Peyer's patch (tissue), 4 donors: ENCODE measurements around the gene RPRD1A. TPM values are rescaled to one million over a fixed set of nuclear protein-coding genes. Genes with fewer than 3 reads are reported as not detected.

Experiments used
- DNase-seq, 3 donors: peaks; one replicate each; pipeline ENCODE4 v3.0.0-alpha.2; 2017 to 2019
- H3K27ac ChIP-seq, 4 donors: fragments of 200-600 bp; sonication (generic); one replicate each; pipeline ENCODE4 v1.5.1; 2016 to 2019
- H3K27me3 ChIP-seq, 2 donors: fragments of 200-600 bp; sonication (generic); one replicate each; pipeline ENCODE4 v1.5.1; 2019
- H3K36me3 ChIP-seq, 3 donors: fragments of 200-600 bp; sonication (generic); one replicate each; pipeline ENCODE4 v1.5.1; 2016 to 2019
- H3K4me1 ChIP-seq, 4 donors: fragments of 200-600 bp; sonication (generic); one replicate each; pipeline ENCODE4 v1.5.1; 2016 to 2019
- H3K4me3 ChIP-seq, 4 donors: fragments of 200-600 bp; sonication (generic); 1 replicate in 3 of 4; 2 replicates in 1 of 4; pipeline ENCODE4 v1.5.1; 2016 to 2019; ENCODE audit warnings: mild to moderate bottlenecking in 1 of 4
- H3K9me3 ChIP-seq, 4 donors: fragments of 200-600 bp; sonication (generic); one replicate each; pipeline ENCODE4 v1.5.1; 2016 to 2019; ENCODE audit warnings: mild to moderate bottlenecking in 1 of 4
- CTCF ChIP-seq, 6 experiments: fragments of 450-650 bp in 4 of 6; fragments of 200-600 bp in 2 of 6; sonication (generic) in 1 of 6; IDR thresholded peaks; one replicate each; pipeline ENCODE4 v1.5.1; 2017 to 2019; ENCODE audit warnings: antibody characterized with exemption in 6 of 6, mild to moderate bottlenecking in 3 of 6, moderate library complexity in 1 of 6
- POLR2A ChIP-seq, 2 donors: fragments of 450-650 bp; IDR thresholded peaks; one replicate each; pipeline ENCODE4 v1.5.1; 2017; ENCODE audit warnings: antibody characterized with exemption in 2 of 2, mild to moderate bottlenecking in 2 of 2, moderate library complexity in 2 of 2
- total RNA-seq, 4 donors: library from RNA; depleted of rRNA; stranded (reverse); fragments of >200 nt; gene quantifications; one replicate each; pipeline ENCODE4 v1.1.0, GENCODE V29; 2016

Gene RPRD1A
- total RNA-seq, 4 donors from 2014 or later, result 41.9 to 67.7 (median 50.8) TPM

- peaks cover 0 to 15% (median 0%) of the 10 kb centered on the region in 3 donors for H3K36me3 ChIP-seq
- H3K27ac ChIP-seq, result no peak overlapping the region
- H3K4me3 ChIP-seq, result no peak overlapping the region
- H3K27me3 ChIP-seq, result no peaks in the 10 kb centered on the region
- TF ChIP-seq CTCF (IDR thresholded peaks at IDR 0.05) (no peak), POLR2A (IDR thresholded peaks at IDR 0.05) (no peak)
- H3K9me3 ChIP-seq, result no peaks in the 10 kb centered on the region
- no peak for DNase-seq
- no peaks in the 10 kb centered on the region for H3K4me1 ChIP-seq
Measured at GRCh38 chr18:35991696-35992095, 75.7 kb downstream of the RPRD1A start.

GRCh38 chr18:35983818-35984217, 83.5 kb downstream of the RPRD1A start:
- TF ChIP-seq CTCF (IDR thresholded peaks at IDR 0.05) (no peak), POLR2A (IDR thresholded peaks at IDR 0.05) (no peak)
- peaks cover 0 to 33% (median 0%) of the 10 kb centered on the region in 3 donors for H3K36me3 ChIP-seq

GRCh38 chr18:35983147-35983546, 84.2 kb downstream of the RPRD1A start:
- H3K27ac ChIP-seq, result no peak overlapping the region
- peaks cover 0 to 39% (median 0%) of the 10 kb centered on the region in 3 donors for H3K36me3 ChIP-seq
- no peaks in the 10 kb centered on the region for H3K27me3 ChIP-seq
- DNase-seq, result no peak
- no peak for TF ChIP-seq POLR2A (IDR thresholded peaks at IDR 0.05)
- TF ChIP-seq CTCF (IDR thresholded peaks at IDR 0.05), result no peak
- no peaks in the 10 kb centered on the region for H3K9me3 ChIP-seq
- no peaks in the 10 kb centered on the region for H3K4me1 ChIP-seq
- no peak overlapping the region for H3K4me3 ChIP-seq

More at GRCh38 chr18:35983818-35984217, 83.5 kb downstream of the RPRD1A start:
- Histone ChIP-seq H3K27me3 (no peaks in the 10 kb centered on the region), H3K9me3 (no peaks in the 10 kb centered on the region), H3K4me3 (no peak overlapping the region), H3K27ac (no peak overlapping the region), H3K4me1 (no peaks in the 10 kb centered on the region)
- no peak for DNase-seq

- Histone ChIP-seq H3K9me3 (no peaks in the 10 kb centered on the region), H3K27me3 (no peaks in the 10 kb centered on the region), H3K4me3 (no peak overlapping the region), H3K27ac (no peak overlapping the region), H3K4me1 (no peaks in the 10 kb centered on the region), H3K36me3 (peaks cover 0 to 45% (median 0%) of the 10 kb centered on the region in 3 donors)
- DNase-seq, result no peak
- TF ChIP-seq POLR2A (IDR thresholded peaks at IDR 0.05) (no peak), CTCF (IDR thresholded peaks at IDR 0.05) (no peak)
Measured at GRCh38 chr18:35982409-35983114, 84.8 kb downstream of the RPRD1A start.

GRCh38 chr18:35979112-35979511, 88.2 kb downstream of the RPRD1A start:
- Histone ChIP-seq H3K27me3 (no peaks in the 10 kb centered on the region), H3K9me3 (no peaks in the 10 kb centered on the region), H3K4me3 (no peak overlapping the region), H3K27ac (no peak overlapping the region), H3K4me1 (no peaks in the 10 kb centered on the region), H3K36me3 (peaks cover 0 to 67% (median 0%) of the 10 kb centered on the region in 3 donors)
- no peak for DNase-seq
- TF ChIP-seq CTCF (IDR thresholded peaks at IDR 0.05) (no peak), POLR2A (IDR thresholded peaks at IDR 0.05) (no peak)
